ENCODE results near the gene CHRM5.

DNA sequence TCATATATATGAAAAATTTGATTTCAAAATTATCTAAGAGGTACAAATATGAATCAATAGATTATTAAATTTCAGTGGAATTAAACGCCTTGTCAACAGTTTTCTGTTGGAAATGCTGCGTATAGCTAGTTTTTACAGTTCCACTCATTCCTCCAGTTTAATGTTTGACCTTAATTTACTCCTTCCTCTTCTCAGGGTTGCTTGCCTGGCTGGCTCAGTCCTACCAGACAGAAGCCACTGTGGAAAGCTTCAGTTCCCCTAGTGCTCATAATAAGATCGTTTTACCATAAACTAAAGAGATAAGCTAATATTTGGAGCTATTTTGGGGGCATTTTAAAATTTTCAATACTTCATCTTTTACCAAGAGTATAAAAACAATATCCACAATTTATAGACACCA lies 110.6 kb downstream of the CHRM5 start:
- TF ChIP-seq, protein P1, sequence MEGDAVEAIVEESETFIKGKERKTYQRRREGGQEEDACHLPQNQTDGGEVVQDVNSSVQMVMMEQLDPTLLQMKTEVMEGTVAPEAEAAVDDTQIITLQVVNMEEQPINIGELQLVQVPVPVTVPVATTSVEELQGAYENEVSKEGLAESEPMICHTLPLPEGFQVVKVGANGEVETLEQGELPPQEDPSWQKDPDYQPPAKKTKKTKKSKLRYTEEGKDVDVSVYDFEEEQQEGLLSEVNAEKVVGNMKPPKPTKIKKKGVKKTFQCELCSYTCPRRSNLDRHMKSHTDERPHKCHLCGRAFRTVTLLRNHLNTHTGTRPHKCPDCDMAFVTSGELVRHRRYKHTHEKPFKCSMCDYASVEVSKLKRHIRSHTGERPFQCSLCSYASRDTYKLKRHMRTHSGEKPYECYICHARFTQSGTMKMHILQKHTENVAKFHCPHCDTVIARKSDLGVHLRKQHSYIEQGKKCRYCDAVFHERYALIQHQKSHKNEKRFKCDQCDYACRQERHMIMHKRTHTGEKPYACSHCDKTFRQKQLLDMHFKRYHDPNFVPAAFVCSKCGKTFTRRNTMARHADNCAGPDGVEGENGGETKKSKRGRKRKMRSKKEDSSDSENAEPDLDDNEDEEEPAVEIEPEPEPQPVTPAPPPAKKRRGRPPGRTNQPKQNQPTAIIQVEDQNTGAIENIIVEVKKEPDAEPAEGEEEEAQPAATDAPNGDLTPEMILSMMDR (optimal IDR thresholded peaks at IDR 0.05 in 1 of 3, IDR thresholded peaks at IDR 0.05 in 1 of 3, conservative IDR thresholded peaks at IDR 0.05 in 1 of 3; ENCODE audit: extremely low read depth in 1 of 3, insufficient read depth in 2 of 3, low read length in 3 of 3): no peak
- no peak for TF ChIP-seq EZH2 (IDR thresholded peaks at IDR 0.05; ENCODE audit: low read length)
